ENCODE measurements around the gene PLXNB3. TPM values are rescaled to one million over a fixed set of nuclear protein-coding genes. Genes with fewer than 3 reads are reported as not detected.
"Not testable (repeated sequence)": the region's sequence is repeated elsewhere in the genome, so short reads cannot be mapped to it uniquely, and the experiment has no call there.

The PLXNB3 gene
- total RNA-seq, 1 donor, result 4.3 TPM

DNA sequence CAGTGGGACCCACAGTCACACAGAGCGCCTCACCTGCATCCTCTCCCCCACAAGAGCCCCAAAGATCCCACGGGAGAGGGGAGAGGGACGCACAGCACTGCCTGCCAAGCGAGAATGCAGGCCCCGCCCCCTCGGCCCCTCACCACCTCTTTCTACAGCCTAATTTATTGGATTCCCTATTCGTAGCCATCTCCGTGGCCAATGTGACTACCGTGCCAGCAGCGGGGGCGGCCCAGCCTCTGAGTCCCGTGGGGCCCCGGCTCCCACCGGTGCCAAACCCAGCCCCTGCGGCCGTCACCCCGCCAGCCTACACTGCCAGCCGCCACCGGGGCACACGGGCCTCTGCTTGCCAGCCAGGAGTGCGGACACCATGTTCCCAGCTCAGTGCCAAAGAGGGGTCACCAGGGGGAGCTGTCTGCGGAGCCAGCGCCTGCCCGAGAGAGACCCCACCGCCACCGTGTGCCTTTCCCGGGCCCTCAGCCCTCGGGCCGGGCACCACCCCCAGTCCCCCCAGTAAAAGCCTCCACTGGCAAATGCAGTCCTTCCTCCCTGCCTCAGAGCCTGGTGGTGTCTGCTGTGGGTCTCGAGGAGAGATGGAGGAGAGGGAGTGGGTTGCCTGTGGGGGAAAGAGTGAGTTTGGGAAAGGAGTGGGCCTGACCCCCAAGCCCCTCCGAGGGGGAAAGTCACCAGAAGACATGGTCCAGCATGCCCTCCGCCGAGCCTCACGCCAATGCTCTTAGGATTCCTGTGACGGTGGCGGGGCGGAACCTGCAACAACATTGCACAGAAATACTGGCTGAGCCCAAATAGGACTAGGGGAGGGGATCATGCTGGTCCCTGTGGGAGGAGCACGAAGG is 19.6 kb upstream of the PLXNB3 start:
- peak overlapping the region; percentile 58 for H3K4me2 ChIP-seq (ENCODE audit: insufficient read depth, low read length)
- DNase-seq (ENCODE audit: insufficient read length, low spot score, missing footprints), result peak; percentile 45
- H2AFZ ChIP-seq (ENCODE audit: low read length), result no peak overlapping the region

DNA sequence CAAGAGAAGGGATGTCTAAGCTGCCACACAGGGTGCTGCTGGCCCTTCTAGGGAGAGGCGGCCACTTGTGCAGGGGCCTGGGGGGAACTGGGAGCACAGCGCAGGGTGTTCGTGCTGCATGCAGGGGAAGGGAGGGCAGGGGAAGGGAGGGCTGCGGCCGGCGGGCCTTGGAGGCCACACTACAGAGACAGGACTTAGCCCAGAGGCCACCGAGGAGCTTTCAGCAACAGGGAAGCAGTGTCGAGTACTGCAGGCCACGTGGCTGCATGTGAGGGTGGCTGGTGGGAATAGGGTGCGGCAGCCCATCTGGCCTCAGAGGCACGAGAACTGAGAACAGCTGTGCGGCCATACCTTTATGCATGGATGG is 19.0 kb upstream of the PLXNB3 start:
- not testable (repeated sequence) for H3K36me3 ChIP-seq (ENCODE audit: insufficient read depth, low read length); H2AFZ ChIP-seq (ENCODE audit: low read length); H3K4me1 ChIP-seq (ENCODE audit: insufficient read depth, low read length); DNase-seq (ENCODE audit: insufficient read length, low spot score, missing footprints); H3K79me2 ChIP-seq (ENCODE audit: insufficient read depth, low read length); H3K9me3 ChIP-seq (ENCODE audit: low read depth, low read length); H3K27me3 ChIP-seq (ENCODE audit: insufficient read depth, low read length); H3K4me3 ChIP-seq (ENCODE audit: insufficient read depth, low read length); H3K4me2 ChIP-seq (ENCODE audit: insufficient read depth, low read length); H3K27ac ChIP-seq (ENCODE audit: low read depth, low read length); H4K20me1 ChIP-seq (ENCODE audit: insufficient read depth, low read length)

More for the DNA sequence above, 19.6 kb upstream of the PLXNB3 start:
- H3K27me3 ChIP-seq (ENCODE audit: insufficient read depth, low read length), result no peaks in the 10 kb centered on the region
- no peaks in the 10 kb centered on the region for H3K79me2 ChIP-seq (ENCODE audit: insufficient read depth, low read length)
- no peaks in the 10 kb centered on the region for H3K36me3 ChIP-seq (ENCODE audit: insufficient read depth, low read length)
- no peaks in the 10 kb centered on the region for H4K20me1 ChIP-seq (ENCODE audit: insufficient read depth, low read length)
- H3K9me3 ChIP-seq (ENCODE audit: low read depth, low read length), result no peaks in the 10 kb centered on the region
- no peak overlapping the region for H3K27ac ChIP-seq (ENCODE audit: low read depth, low read length)
- TF ChIP-seq, protein P1, sequence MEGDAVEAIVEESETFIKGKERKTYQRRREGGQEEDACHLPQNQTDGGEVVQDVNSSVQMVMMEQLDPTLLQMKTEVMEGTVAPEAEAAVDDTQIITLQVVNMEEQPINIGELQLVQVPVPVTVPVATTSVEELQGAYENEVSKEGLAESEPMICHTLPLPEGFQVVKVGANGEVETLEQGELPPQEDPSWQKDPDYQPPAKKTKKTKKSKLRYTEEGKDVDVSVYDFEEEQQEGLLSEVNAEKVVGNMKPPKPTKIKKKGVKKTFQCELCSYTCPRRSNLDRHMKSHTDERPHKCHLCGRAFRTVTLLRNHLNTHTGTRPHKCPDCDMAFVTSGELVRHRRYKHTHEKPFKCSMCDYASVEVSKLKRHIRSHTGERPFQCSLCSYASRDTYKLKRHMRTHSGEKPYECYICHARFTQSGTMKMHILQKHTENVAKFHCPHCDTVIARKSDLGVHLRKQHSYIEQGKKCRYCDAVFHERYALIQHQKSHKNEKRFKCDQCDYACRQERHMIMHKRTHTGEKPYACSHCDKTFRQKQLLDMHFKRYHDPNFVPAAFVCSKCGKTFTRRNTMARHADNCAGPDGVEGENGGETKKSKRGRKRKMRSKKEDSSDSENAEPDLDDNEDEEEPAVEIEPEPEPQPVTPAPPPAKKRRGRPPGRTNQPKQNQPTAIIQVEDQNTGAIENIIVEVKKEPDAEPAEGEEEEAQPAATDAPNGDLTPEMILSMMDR (IDR thresholded peaks at IDR 0.05; ENCODE audit: extremely low read depth, low read depth, low read length), result no peak
- no peaks in the 10 kb centered on the region for H3K4me1 ChIP-seq (ENCODE audit: insufficient read depth, low read length)
- peak overlapping the region; percentile 19 for H3K4me3 ChIP-seq (ENCODE audit: insufficient read depth, low read length)

DNA sequence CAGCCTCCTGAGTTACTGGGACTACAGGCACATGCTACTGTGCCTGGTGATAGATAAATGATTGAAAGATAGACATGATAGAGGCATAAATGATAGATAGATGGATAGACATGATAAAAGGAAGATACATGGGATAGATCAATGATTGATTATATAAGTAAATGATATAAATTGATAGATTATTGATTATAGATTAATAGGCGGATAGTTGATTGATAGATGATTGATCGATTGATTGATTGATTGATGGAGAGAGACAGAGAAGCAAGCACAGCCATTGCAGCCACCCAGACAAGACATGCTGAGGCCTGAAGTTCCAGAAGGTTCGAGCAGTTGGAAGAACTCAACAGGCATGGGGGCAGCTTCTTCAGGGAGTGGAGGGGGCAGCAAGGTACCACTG is 17.7 kb upstream of the PLXNB3 start:
- no peaks in the 10 kb centered on the region for H3K9me3 ChIP-seq (ENCODE audit: low read depth, low read length)

DNA sequence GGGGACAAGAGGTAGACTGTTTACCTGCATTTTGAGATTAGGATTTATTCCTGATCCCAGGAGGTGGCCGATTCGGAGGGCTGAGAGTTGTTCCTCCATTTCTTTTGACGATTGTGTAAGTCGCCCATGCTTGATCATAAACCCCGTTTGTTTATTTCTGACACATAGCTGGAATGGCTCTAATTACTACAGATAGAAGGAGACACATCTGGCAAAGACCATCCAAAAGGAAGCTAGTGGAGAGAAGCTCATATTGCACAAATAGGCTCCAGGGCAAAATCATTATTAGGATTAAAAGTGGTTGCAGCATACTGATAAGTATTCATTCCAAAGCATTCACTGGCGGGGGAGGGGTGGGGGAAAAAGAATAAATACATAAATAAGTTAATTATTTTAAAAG is 17.1 kb upstream of the PLXNB3 start:
- H4K20me1 ChIP-seq (ENCODE audit: insufficient read depth, low read length); H3K27ac ChIP-seq (ENCODE audit: low read depth, low read length); H3K9me3 ChIP-seq (ENCODE audit: low read depth, low read length); H2AFZ ChIP-seq (ENCODE audit: low read length); DNase-seq (ENCODE audit: insufficient read length, low spot score, missing footprints); H3K36me3 ChIP-seq (ENCODE audit: insufficient read depth, low read length); H3K4me2 ChIP-seq (ENCODE audit: insufficient read depth, low read length); H3K79me2 ChIP-seq (ENCODE audit: insufficient read depth, low read length); H3K4me1 ChIP-seq (ENCODE audit: insufficient read depth, low read length); H3K27me3 ChIP-seq (ENCODE audit: insufficient read depth, low read length); H3K4me3 ChIP-seq (ENCODE audit: insufficient read depth, low read length): not testable (repeated sequence)

More for the DNA sequence above, 17.7 kb upstream of the PLXNB3 start:
- Histone ChIP-seq H3K79me2 (ENCODE audit: insufficient read depth, low read length) (no peaks in the 10 kb centered on the region), H3K27me3 (ENCODE audit: insufficient read depth, low read length) (peaks cover 6% of the 10 kb centered on the region), H4K20me1 (ENCODE audit: insufficient read depth, low read length) (no peaks in the 10 kb centered on the region), H3K36me3 (ENCODE audit: insufficient read depth, low read length) (no peaks in the 10 kb centered on the region), H3K4me3 (ENCODE audit: insufficient read depth, low read length) (no peak overlapping the region), H3K4me2 (ENCODE audit: insufficient read depth, low read length) (no peak overlapping the region), H2AFZ (ENCODE audit: low read length) (no peak overlapping the region), H3K27ac (ENCODE audit: low read depth, low read length) (no peak overlapping the region), H3K4me1 (ENCODE audit: insufficient read depth, low read length) (no peaks in the 10 kb centered on the region)
- TF ChIP-seq, protein P1 (IDR thresholded peaks at IDR 0.05; ENCODE audit: extremely low read depth, low read depth, low read length), result no peak
- no peak for DNase-seq (ENCODE audit: insufficient read length, low spot score, missing footprints)

DNA sequence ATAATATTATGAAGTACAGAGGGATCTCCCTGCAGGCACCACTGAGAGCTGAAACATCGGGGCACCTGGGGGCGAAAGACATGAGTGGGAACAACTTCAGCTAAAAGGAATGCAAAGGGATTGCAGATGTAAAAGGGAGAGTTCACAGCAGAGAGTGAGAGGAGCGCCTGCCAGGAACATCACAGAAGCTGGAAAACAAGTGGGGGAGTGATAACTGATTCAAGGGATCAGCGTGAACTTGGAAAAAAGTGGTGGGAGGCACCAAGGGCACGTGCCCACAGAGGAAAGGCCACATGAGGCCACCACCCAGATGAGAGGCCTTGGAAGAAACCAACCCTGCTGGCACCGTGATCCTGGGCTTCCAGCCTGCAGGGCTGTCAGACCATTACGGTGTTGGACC is 15.0 kb upstream of the PLXNB3 start:
- not testable (repeated sequence) for H3K27me3 ChIP-seq (ENCODE audit: insufficient read depth, low read length); H3K27ac ChIP-seq (ENCODE audit: low read depth, low read length)

More for the DNA sequence above, 15.0 kb upstream of the PLXNB3 start:
- DNase-seq (ENCODE audit: insufficient read length, low spot score, missing footprints); H3K9me3 ChIP-seq (ENCODE audit: low read depth, low read length); H3K4me2 ChIP-seq (ENCODE audit: insufficient read depth, low read length); H3K36me3 ChIP-seq (ENCODE audit: insufficient read depth, low read length); H3K4me3 ChIP-seq (ENCODE audit: insufficient read depth, low read length); H2AFZ ChIP-seq (ENCODE audit: low read length); H4K20me1 ChIP-seq (ENCODE audit: insufficient read depth, low read length); H3K79me2 ChIP-seq (ENCODE audit: insufficient read depth, low read length); H3K4me1 ChIP-seq (ENCODE audit: insufficient read depth, low read length): not testable (repeated sequence)
